Breast epithelium (tissue), 4 donors: ENCODE data around the gene ENPP6. TPM values are rescaled to one million over a fixed set of nuclear protein-coding genes. Genes with fewer than 3 reads are reported as not detected.
"Not testable (repeated sequence)": the region's sequence is repeated elsewhere in the genome, so short reads cannot be mapped to it uniquely, and the experiment has no call there.

Source experiments
- DNase-seq, 2 donors: peaks; one replicate each; pipeline ENCODE4 v3.0.0-alpha.2; 2019; ENCODE audit warnings: low spot score in 2 of 2
- H3K27ac ChIP-seq, 2 donors: fragments of 200-600 bp; sonication (generic) in 1 of 2; one replicate each; pipeline ENCODE4 v1.5.1; 2016 to 2019; ENCODE audit warnings: mild to moderate bottlenecking in 1 of 2
- H3K27me3 ChIP-seq, 2 donors: fragments of 200-600 bp; sonication (generic) in 1 of 2; one replicate each; pipeline versions ENCODE4 v1.5.1 to v1.6.0; 2017 to 2019; ENCODE audit warnings: control low read depth in 1 of 2, mild to moderate bottlenecking in 1 of 2
- H3K36me3 ChIP-seq: fragments of 200-600 bp; one replicate; pipeline ENCODE4 v1.5.1; 2019
- H3K4me1 ChIP-seq, 2 donors: fragments of 200-600 bp; sonication (generic); one replicate each; pipeline ENCODE4 v1.5.1; 2016 to 2019; ENCODE audit warnings: control low read depth in 1 of 2
- H3K4me3 ChIP-seq, 3 donors: fragments of 200-600 bp; sonication (generic); 1 replicate in 2 of 3; 2 replicates in 1 of 3; pipeline ENCODE4 v1.5.1; 2016 to 2019; ENCODE audit warnings: mild to moderate bottlenecking in 3 of 3, moderate library complexity in 2 of 3
- H3K9me3 ChIP-seq, 2 donors: fragments of 200-600 bp; sonication (generic) in 1 of 2; one replicate each; pipeline ENCODE4 v1.5.1; 2016 to 2019; ENCODE audit warnings: control low read depth in 1 of 2
- CTCF ChIP-seq, 3 donors: fragments of 450-650 bp; IDR thresholded peaks; one replicate each; pipeline ENCODE4 v1.5.1; 2016 to 2017; ENCODE audit warnings: antibody characterized with exemption in 3 of 3, mild to moderate bottlenecking in 3 of 3, moderate library complexity in 3 of 3
- POLR2A ChIP-seq: fragments of 450-650 bp; IDR thresholded peaks from one replicate; pipeline ENCODE4 v1.6.1; 2016; ENCODE audit warnings: antibody characterized with exemption, mild to moderate bottlenecking, moderate library complexity
- POLR2AphosphoS5 ChIP-seq, 3 donors: sonication (generic); formaldehyde crosslinking; IDR thresholded peaks; one replicate each; pipeline ENCODE4 v1.6.1; 2017; ENCODE audit warnings: antibody characterized with exemption in 3 of 3
- intact Hi-C: fragments of 100-400 bp; cut with DNase I; formaldehyde crosslinking; loops from one replicate; pipeline ENCODE4 v1.15.1; 2023; ENCODE audit warnings: low total_unique reads
- total RNA-seq, 3 donors: library from RNA; depleted of rRNA; stranded (reverse); fragments of >200 nt; gene quantifications; one replicate each; pipeline ENCODE4 v1.1.0, GENCODE V29; 2016

The ENPP6 gene
- total RNA-seq, 3 donors from 2014 or later: 0.16 to 0.59 (median 0.33) TPM

DNA sequence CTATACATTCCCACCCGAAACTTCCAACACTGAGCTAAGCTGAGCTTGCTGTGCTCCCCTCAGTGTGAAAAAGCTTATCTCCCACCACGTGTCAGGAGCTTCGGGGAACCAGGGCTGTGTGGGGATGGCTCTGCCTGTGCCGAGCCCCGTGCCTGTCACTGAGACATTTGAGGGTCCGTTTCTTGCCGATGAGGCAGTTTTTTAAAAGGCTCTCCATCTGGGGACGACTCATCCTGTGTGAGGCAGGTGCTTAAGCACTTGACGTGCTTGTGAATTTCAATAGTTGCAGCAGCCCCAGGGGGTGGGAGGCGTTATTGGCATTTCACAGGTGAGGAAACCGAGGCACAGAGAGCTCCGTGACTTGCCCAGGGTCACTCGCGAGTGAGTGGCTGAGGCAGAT, 160.8 kb downstream of the ENPP6 start:
- DNase-seq: no peak
- Histone ChIP-seq H3K4me3 (no peak overlapping the region), H3K27ac (no peak overlapping the region), H3K36me3 (no peaks in the 10 kb centered on the region), H3K9me3 (no peaks in the 10 kb centered on the region), H3K4me1 (no peaks in the 10 kb centered on the region), H3K27me3 (no peaks in the 10 kb centered on the region)
- no peak for TF ChIP-seq POLR2AphosphoS5 (IDR thresholded peaks at IDR 0.05)
- no peak for TF ChIP-seq POLR2A
- TF ChIP-seq CTCF (IDR thresholded peaks at IDR 0.05): no peak
- intact Hi-C loops: no loop called here

DNA sequence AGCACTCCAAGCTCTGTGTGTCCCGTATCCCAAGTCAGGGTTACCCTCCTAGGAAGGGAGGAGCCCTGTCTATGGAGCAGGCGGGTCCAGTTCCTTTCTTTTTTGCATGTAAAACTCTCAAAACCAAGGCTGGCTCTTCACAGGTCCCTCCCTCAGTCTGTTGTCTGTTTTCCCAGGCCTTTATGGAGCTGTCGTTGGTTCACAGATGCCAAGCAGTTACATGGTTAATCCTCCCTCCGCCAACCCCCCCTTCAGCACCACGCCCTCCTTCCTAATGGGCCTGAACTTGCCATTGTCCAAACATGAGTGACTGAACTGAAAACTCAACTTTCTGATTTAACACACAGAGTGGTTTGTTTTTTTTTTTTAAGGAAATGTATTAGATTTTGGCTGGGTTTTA, 164.2 kb downstream of the ENPP6 start:
- Histone ChIP-seq H3K27me3 (no peaks in the 10 kb centered on the region), H3K36me3 (no peaks in the 10 kb centered on the region), H3K4me3 (no peak overlapping the region), H3K4me1 (no peaks in the 10 kb centered on the region), H3K27ac (no peak overlapping the region), H3K9me3 (peaks cover 0 to 4% of the 10 kb centered on the region in 2 donors)
- TF ChIP-seq POLR2A: no peak
- TF ChIP-seq CTCF (IDR thresholded peaks at IDR 0.05): no peak
- no peak for TF ChIP-seq POLR2AphosphoS5 (IDR thresholded peaks at IDR 0.05)
- DNase-seq: no peak
- intact Hi-C loops: no loop called here

GRCh38 chr4:184052616-184053015, 165.1 kb downstream of the ENPP6 start:
- intact Hi-C loops: no loop called here
- Histone ChIP-seq H3K27ac (no peak overlapping the region), H3K36me3 (no peaks in the 10 kb centered on the region), H3K27me3 (no peaks in the 10 kb centered on the region), H3K4me1 (no peaks in the 10 kb centered on the region), H3K4me3 (no peak overlapping the region), H3K9me3 (peaks cover 4 to 6% of the 10 kb centered on the region in 2 donors)
- no peak for DNase-seq
- TF ChIP-seq CTCF (IDR thresholded peaks at IDR 0.05): no peak
- no peak for TF ChIP-seq POLR2AphosphoS5 (IDR thresholded peaks at IDR 0.05)
- no peak for TF ChIP-seq POLR2A

- H3K27ac ChIP-seq, DNase-seq, H3K4me1 ChIP-seq, H3K4me3 ChIP-seq, H3K36me3 ChIP-seq, intact Hi-C loops, H3K27me3 ChIP-seq: not testable (repeated sequence)
- H3K9me3 ChIP-seq: peaks cover 9 to 19% of the 10 kb centered on the region in 2 donors
These were observed 166.4 kb downstream of the ENPP6 start for GRCh38 chr4:184051262-184051661.

GRCh38 chr4:184046148-184046547, 171.5 kb downstream of the ENPP6 start:
- Histone ChIP-seq H3K36me3 (no peaks in the 10 kb centered on the region), H3K27ac (no peak overlapping the region), H3K4me3 (no peak overlapping the region), H3K27me3 (no peaks in the 10 kb centered on the region), H3K4me1 (no peaks in the 10 kb centered on the region), H3K9me3 (peaks cover 14 to 40% of the 10 kb centered on the region in 2 donors)
- intact Hi-C loops: no loop called here
- TF ChIP-seq POLR2A: no peak
- TF ChIP-seq CTCF (IDR thresholded peaks at IDR 0.05): no peak
- no peak for TF ChIP-seq POLR2AphosphoS5 (IDR thresholded peaks at IDR 0.05)
- no peak for DNase-seq

DNA sequence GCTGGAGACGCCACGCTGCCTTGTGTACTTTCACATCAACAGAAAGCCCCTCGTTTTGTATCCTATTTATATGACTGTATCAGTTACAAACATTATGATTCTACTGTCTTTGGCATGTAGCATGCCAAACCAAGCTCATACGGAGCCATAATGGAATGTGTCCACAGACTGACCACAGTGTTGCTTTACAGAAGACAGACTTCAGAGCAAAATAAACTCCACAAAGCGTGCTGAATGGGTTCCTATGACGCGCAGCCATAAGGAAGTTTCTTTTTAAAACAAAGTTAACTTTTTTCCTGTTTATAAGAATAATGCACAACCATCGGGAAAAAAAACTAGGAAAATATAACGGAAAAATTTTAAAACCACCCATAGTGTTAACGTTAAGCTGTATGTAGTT, 176.5 kb downstream of the ENPP6 start:
- DNase-seq: no peak
- no peak overlapping the region for H3K27ac ChIP-seq
- no peaks in the 10 kb centered on the region for H3K4me1 ChIP-seq
- H3K27me3 ChIP-seq: no peaks in the 10 kb centered on the region
- no peak overlapping the region for H3K4me3 ChIP-seq
- intact Hi-C loops: no loop called here
- TF ChIP-seq POLR2A (no peak), CTCF (IDR thresholded peaks at IDR 0.05) (no peak), POLR2AphosphoS5 (IDR thresholded peaks at IDR 0.05) (no peak)
- no peaks in the 10 kb centered on the region for H3K36me3 ChIP-seq
- H3K9me3 ChIP-seq: peaks cover 6 to 20% of the 10 kb centered on the region in 2 donors
